H9 (cell line): ENCODE data around the gene SCNN1B. TPM values are rescaled to one million over a fixed set of nuclear protein-coding genes. Genes with fewer than 3 reads are reported as not detected.
A peak's percentile ranks its signal among the peaks of the same experiment; 100 is the strongest.

Source experiments
- DNase-seq: peaks from one replicate; pipeline ENCODE4 v3.0.0-alpha.2; 2017
- H2AFZ ChIP-seq: one replicate; pipeline ENCODE4 v1.6.1; 2013; ENCODE audit warnings: mild to moderate bottlenecking, low read length, control low read depth, moderate library complexity
- H2AK5ac ChIP-seq: 2 replicates; pipeline ENCODE4 v1.6.1; 2013; ENCODE audit warnings: low read length, control low read depth, mixed read lengths; ENCODE audit not compliant: insufficient read length
- H2BK120ac ChIP-seq: one replicate; pipeline ENCODE4 v1.6.1; 2013; ENCODE audit warnings: low read depth, mild to moderate bottlenecking, low read length, control low read depth, inconsistent platforms; ENCODE audit not compliant: poor library complexity, severe bottlenecking
- H2BK12ac ChIP-seq: 2 replicates; pipeline ENCODE4 v1.6.1; 2013; ENCODE audit warnings: low read length, control low read depth, mixed read lengths, low read depth; ENCODE audit not compliant: insufficient read length
- H2BK15ac ChIP-seq: 2 replicates; pipeline ENCODE4 v1.6.1; 2013; ENCODE audit warnings: low read depth, low read length, control low read depth
- H2BK20ac ChIP-seq: one replicate; pipeline ENCODE4 v1.6.1; 2013; ENCODE audit warnings: low read depth, mild to moderate bottlenecking, low read length, control low read depth, inconsistent platforms; ENCODE audit not compliant: poor library complexity, severe bottlenecking
- H2BK5ac ChIP-seq: 2 replicates; pipeline ENCODE4 v1.6.1; 2013; ENCODE audit warnings: low read length, control low read depth, mixed read lengths; ENCODE audit not compliant: insufficient read length
- H3K14ac ChIP-seq: 2 replicates; pipeline ENCODE4 v1.6.1; 2013; ENCODE audit warnings: low read length, control low read depth; ENCODE audit not compliant: insufficient read depth
- H3K18ac ChIP-seq: 2 replicates; pipeline ENCODE4 v1.6.1; 2013; ENCODE audit warnings: low read depth, mild to moderate bottlenecking, mixed read lengths, low read length, control low read depth; ENCODE audit not compliant: insufficient read length
- H3K23ac ChIP-seq: 2 replicates; pipeline ENCODE4 v1.6.1; 2013; ENCODE audit warnings: low read length, control low read depth, mixed read lengths, low read depth; ENCODE audit not compliant: insufficient read length
- H3K23me2 ChIP-seq: 2 replicates; pipeline ENCODE4 v1.6.1; 2013; ENCODE audit warnings: low read depth, mild to moderate bottlenecking, mixed read lengths, low read length, control low read depth; ENCODE audit not compliant: insufficient read length, poor library complexity, severe bottlenecking
- H3K27ac ChIP-seq: 2 replicates; pipeline ENCODE4 v1.5.1; 2013; ENCODE audit warnings: low read length, control low read depth, mixed read lengths, low read depth; ENCODE audit not compliant: insufficient read length
- H3K27me3 ChIP-seq: 2 replicates; pipeline ENCODE4 v1.6.1; 2013; ENCODE audit warnings: low read length, control low read depth, inconsistent platforms; ENCODE audit not compliant: insufficient read depth
- H3K4ac ChIP-seq: 2 replicates; pipeline ENCODE4 v1.6.1; 2013; ENCODE audit warnings: low read depth, mild to moderate bottlenecking, control low read depth, inconsistent platforms, low read length, moderate library complexity
- H3K4me1 ChIP-seq: 2 replicates; pipeline ENCODE4 v1.6.1; 2013; ENCODE audit warnings: low read length, control low read depth, inconsistent platforms; ENCODE audit not compliant: insufficient read depth
- H3K4me2 ChIP-seq: 2 replicates; pipeline ENCODE4 v1.6.1; 2013; ENCODE audit warnings: low read length, control low read depth, mixed read lengths; ENCODE audit not compliant: insufficient read length, insufficient read depth
- H3K56ac ChIP-seq: 2 replicates; pipeline ENCODE4 v1.6.1; 2013; ENCODE audit warnings: low read depth, mild to moderate bottlenecking, mixed read lengths, low read length, control low read depth; ENCODE audit not compliant: insufficient read length
- H3K79me1 ChIP-seq: 2 replicates; pipeline ENCODE4 v1.6.1; 2013; ENCODE audit warnings: low read depth, mild to moderate bottlenecking, moderate library complexity, low read length, control low read depth, inconsistent platforms; ENCODE audit not compliant: insufficient read depth, poor library complexity, severe bottlenecking
- H3K79me2 ChIP-seq: 2 replicates; pipeline ENCODE4 v1.6.1; 2013; ENCODE audit warnings: low read length, control low read depth, inconsistent platforms; ENCODE audit not compliant: insufficient read depth
- H3K9ac ChIP-seq: 2 replicates; pipeline ENCODE4 v1.6.1; 2013; ENCODE audit warnings: low read length, control low read depth, mixed read lengths; ENCODE audit not compliant: insufficient read length; ENCODE audit errors: extremely low read depth
- H3K9me3 ChIP-seq: one replicate; pipeline ENCODE4 v1.6.1; 2013; ENCODE audit warnings: low read depth, low read length, inconsistent platforms; ENCODE audit not compliant: control insufficient read depth
- H3T11ph ChIP-seq: one replicate; pipeline ENCODE4 v1.6.1; 2013; ENCODE audit warnings: mild to moderate bottlenecking, low read length, control low read depth, inconsistent platforms
- H4K20me1 ChIP-seq: one replicate; pipeline ENCODE4 v1.6.1; 2013; ENCODE audit not compliant: control insufficient read depth, insufficient read length, insufficient read depth
- H4K5ac ChIP-seq: 2 replicates; pipeline ENCODE4 v1.6.1; 2013; ENCODE audit warnings: low read depth, mild to moderate bottlenecking, mixed read lengths, low read length, control low read depth; ENCODE audit not compliant: insufficient read length
- H4K8ac ChIP-seq: replicated peaks from 2 replicates; pipeline ENCODE4 v1.6.1; 2013; ENCODE audit warnings: low read length, control low read depth, mixed read lengths, low read depth; ENCODE audit not compliant: insufficient read length
- H4K91ac ChIP-seq: 2 replicates; pipeline ENCODE4 v1.6.1; 2013; ENCODE audit warnings: low read depth, mild to moderate bottlenecking, moderate library complexity, mixed read lengths, low read length, control low read depth; ENCODE audit not compliant: insufficient read length
- H3K27ac Mint-ChIP-seq, 3 experiments: 2 replicates in 2 of 3; 3 replicates in 1 of 3; pipeline ENCODE4 v1.8.0; 2020 to 2021; ENCODE audit warnings: mixed read lengths in 3 of 3, mild to moderate bottlenecking in 1 of 3, moderate library complexity in 1 of 3
- H3K27me3 Mint-ChIP-seq: 2 replicates; pipeline ENCODE4 v1.8.0; 2021; ENCODE audit warnings: low read depth, mild to moderate bottlenecking, moderate library complexity, mixed read lengths
- H3K36me3 Mint-ChIP-seq, 3 experiments: 2 replicates in 2 of 3; 3 replicates in 1 of 3; pipeline ENCODE4 v1.8.0; 2020 to 2021; ENCODE audit warnings: low read depth in 3 of 3, mixed read lengths in 3 of 3; ENCODE audit not compliant: insufficient read depth in 1 of 3
- H3K4me1 Mint-ChIP-seq, 2 experiments: 2 replicates each; pipeline ENCODE4 v1.8.0; 2020; ENCODE audit warnings: mixed read lengths in 2 of 2
- H3K4me3 Mint-ChIP-seq, 2 experiments: 2 replicates in 1 of 2; 3 replicates in 1 of 2; pipeline ENCODE4 v1.8.0; 2020 to 2021; ENCODE audit warnings: mild to moderate bottlenecking in 2 of 2, mixed read lengths in 2 of 2, moderate library complexity in 1 of 2
- H3K9me3 Mint-ChIP-seq, 2 experiments: 2 replicates in 1 of 2; 3 replicates in 1 of 2; pipeline ENCODE4 v1.8.0; 2020; ENCODE audit warnings: mild to moderate bottlenecking in 2 of 2, mixed read lengths in 2 of 2, moderate library complexity in 1 of 2
- CTCF ChIP-seq: fragments of 200-600 bp; sonication (generic); conservative IDR thresholded peaks from 3 replicates; pipeline ENCODE4 v1.8.0; 2021; ENCODE audit warnings: antibody characterized with exemption, mild to moderate bottlenecking
- WGBS: extraction: QIAGEN DNeasy Blood & Tissue Kit; methylation state at CpG from one replicate; pipeline ENCODE4 v1.1.7; 2013; ENCODE audit warnings: missing lambda C conversion rate, low lambda C conversion rate, mixed read lengths; ENCODE audit not compliant: insufficient read length; ENCODE audit errors: extremely low coverage; 5-methylcytosine and 5-hydroxymethylcytosine counted together
- total RNA-seq: library from RNA; stranded (reverse); gene quantifications from 2 replicates; pipeline ENCODE4 v1.2.1, GENCODE V29; 2021

Gene SCNN1B
- total RNA-seq, 1 experiment from 2014 or later: 0.11 TPM

- no peak overlapping the region for H2AK5ac ChIP-seq
- TF ChIP-seq CTCF: peak; percentile 59
- H3K4me2 ChIP-seq: no peak overlapping the region
- no CpG with 5 or more reads among the region's 9 CpGs for WGBS
- no peak overlapping the region for H3K18ac ChIP-seq
- H3K56ac ChIP-seq: no peak overlapping the region
- H3K9me3 ChIP-seq: no peaks in the 10 kb centered on the region
- no peak overlapping the region for H2AFZ ChIP-seq
- H3K27me3 ChIP-seq: no peaks in the 10 kb centered on the region
- no peak overlapping the region for H3K27ac ChIP-seq
- peaks cover 3% of the 10 kb centered on the region for H4K20me1 ChIP-seq
- Mint-ChIP-seq H3K4me1 (peaks cover 3% of the 10 kb centered on the region in 2 experiments; a peak in 3 of 4 replicates), H3K27ac (no peak overlapping the region), H3K27me3 (no peaks in the 10 kb centered on the region; the same call in none of the 2 replicates), H3K4me3 (no peak overlapping the region), H3K9me3 (no peaks in the 10 kb centered on the region), H3K36me3 (no peaks in the 10 kb centered on the region; a peak in 1 of 7 replicates)
- H2BK20ac ChIP-seq: no peak overlapping the region
- no peak overlapping the region for H4K8ac ChIP-seq
- H3K23me2 ChIP-seq: no peaks in the 10 kb centered on the region
- H3K23ac ChIP-seq: no peak overlapping the region
- H3K4me1 ChIP-seq: no peaks in the 10 kb centered on the region; the same call in 1 of the 2 replicates
- H3K79me2 ChIP-seq: no peaks in the 10 kb centered on the region; the same call in 1 of the 2 replicates
- H2BK120ac ChIP-seq: no peak overlapping the region
- H4K91ac ChIP-seq: no peak overlapping the region
- H3T11ph ChIP-seq: no peak overlapping the region
- no peak overlapping the region for H4K5ac ChIP-seq
- no peak overlapping the region for H2BK12ac ChIP-seq
- no peak for DNase-seq
- no peak overlapping the region for H2BK5ac ChIP-seq
- H3K9ac ChIP-seq: no peak overlapping the region
- peak overlapping the region; percentile 18; the same call in 1 of the 2 replicates for H2BK15ac ChIP-seq
- no peak overlapping the region for H3K14ac ChIP-seq
- no peak overlapping the region for H3K4ac ChIP-seq
- H3K79me1 ChIP-seq: no peaks in the 10 kb centered on the region
Observed at GRCh38 chr16:23371368-23371767, 69.3 kb downstream of the SCNN1B start.
